ENCODE data around the gene TMEM263.

GRCh38 chr12:107014055-107014454 lies 58.3 kb downstream of the TMEM263 start:
- TF ChIP-seq POLR2AphosphoS5 (IDR thresholded peaks at IDR 0.05; ENCODE audit: low read depth) (no peak), CTCF (conservative IDR thresholded peaks at IDR 0.05; ENCODE audit: low read depth in 2 of 2) (peak; percentile 45), NANOG (IDR thresholded peaks at IDR 0.05; ENCODE audit: borderline replicate concordance) (no peak), EZH2 (IDR thresholded peaks at IDR 0.05; ENCODE audit: low read depth, unreplicated experiment) (no peak), JUNB (IDR thresholded peaks at IDR 0.05; ENCODE audit: unreplicated experiment) (no peak), EZH2phosphoT487 (IDR thresholded peaks at IDR 0.05; ENCODE audit: unreplicated experiment) (no peak), ZNF462 (CRISPR knock-in tag; IDR thresholded peaks at IDR 0.05) (no peak)

Data from GM23338 (cell line).